SK-N-MC (cell line): ENCODE measurements around the gene CD302.

Experiments used
- FOXP2 ChIP-seq: optimal IDR thresholded peaks from 2 replicates; pipeline ENCODE3; 2011; ENCODE audit warnings: mild to moderate bottlenecking, moderate library complexity; ENCODE audit not compliant: insufficient read depth; ENCODE audit errors: extremely low read length, control extremely low read depth
- POLR2AphosphoS5 ChIP-seq: IDR thresholded peaks from 2 replicates; pipeline ENCODE4 v1.6.1; 2012; ENCODE audit warnings: mild to moderate bottlenecking, low read depth, low read length, borderline replicate concordance

DNA sequence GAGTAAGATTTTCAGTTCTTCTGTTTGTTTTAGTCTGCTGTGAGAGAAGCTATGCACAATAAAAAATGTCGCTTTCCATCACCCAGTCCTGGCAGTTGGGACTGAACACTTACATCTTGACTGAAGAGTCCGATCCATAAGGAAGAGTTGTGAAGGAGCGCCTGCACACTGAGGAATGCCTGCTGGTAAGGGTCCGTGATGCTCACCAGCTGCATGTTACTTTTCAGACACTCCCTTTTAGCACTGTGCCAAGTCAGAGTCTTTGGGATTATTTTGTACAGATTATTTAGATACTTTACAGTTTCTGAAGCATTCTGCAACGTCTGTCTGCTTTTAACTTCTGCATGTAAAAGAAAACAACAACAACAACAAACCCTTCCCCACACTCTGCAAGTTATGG is 42.6 kb upstream of the CD302 start:
- TF ChIP-seq POLR2AphosphoS5 (no peak), FOXP2 (no peak)
